ENCODE measurements around the gene CTSD. TPM values are rescaled to one million over a fixed set of nuclear protein-coding genes. Genes with fewer than 3 reads are reported as not detected.
"Not testable (repeated sequence)": the region's sequence is repeated elsewhere in the genome, so short reads cannot be mapped to it uniquely, and the experiment has no call there.

CTSD gene
- total RNA-seq, 3 donors from 2014 or later (not counting 1 experiment from before 2014, with no cell fraction given) = 388 to 446 (median 415) TPM

- no peak overlapping the region for H3K27ac Mint-ChIP-seq
- DNase-seq = no peak
- H3K4me3 Mint-ChIP-seq = no peak overlapping the region
- H3K36me3 Mint-ChIP-seq = no peaks in the 10 kb centered on the region
- TF ChIP-seq CTCF (IDR thresholded peaks at IDR 0.05) = no peak
- Histone ChIP-seq H3K4me1 (ENCODE audit: control insufficient read depth, insufficient read depth, low read length) (no peaks in the 10 kb centered on the region), H3K9me3 (ENCODE audit: control insufficient read depth, insufficient read depth, low read length) (no peaks in the 10 kb centered on the region), H3K27ac (ENCODE audit: low read length) (no peak overlapping the region), H3K4me3 (ENCODE audit: low read length) (no peak overlapping the region), H3K27me3 (ENCODE audit: control insufficient read depth, insufficient read depth, low read length) (no peaks in the 10 kb centered on the region), H3K36me3 (ENCODE audit: control insufficient read depth, insufficient read depth, low read length) (no peaks in the 10 kb centered on the region)
- peak in 1 of 3 donors; percentile 39 for ATAC-seq
- no peaks in the 10 kb centered on the region for H3K9me3 Mint-ChIP-seq
- intact Hi-C loops (cut with micrococcal nuclease) = no loop called here
- peaks cover 11 to 20% of the 10 kb centered on the region in 2 donors for H3K27me3 Mint-ChIP-seq (ENCODE audit: low read depth in 2 of 2)
- 44% methylated on average over 10 of the region's 10 CpGs for WGBS (ENCODE audit: insufficient coverage)
- no peaks in the 10 kb centered on the region for H3K4me1 Mint-ChIP-seq
Measured at GRCh38 chr11:1810761-1811160, 47.0 kb upstream of the CTSD start.

- Mint-ChIP-seq H3K9me3 (no peaks in the 10 kb centered on the region), H3K36me3 (no peaks in the 10 kb centered on the region), H3K27me3 (ENCODE audit: low read depth in 2 of 2) (peaks cover 2 to 19% of the 10 kb centered on the region in 2 donors), H3K4me3 (no peak overlapping the region), H3K27ac (no peak overlapping the region), H3K4me1 (no peaks in the 10 kb centered on the region)
- H3K27me3 ChIP-seq (ENCODE audit: control insufficient read depth, insufficient read depth, low read length) = no peaks in the 10 kb centered on the region
- no peaks in the 10 kb centered on the region for H3K4me1 ChIP-seq (ENCODE audit: control insufficient read depth, insufficient read depth, low read length)
- intact Hi-C loops (cut with micrococcal nuclease) = no loop called here
- no peak overlapping the region for H3K4me3 ChIP-seq (ENCODE audit: low read length)
- no peak for DNase-seq
- WGBS (ENCODE audit: insufficient coverage) = 79% methylated on average over 14 of the region's 14 CpGs
- H3K27ac ChIP-seq (ENCODE audit: low read length) = no peak overlapping the region
- no peak for ATAC-seq
- H3K36me3 ChIP-seq (ENCODE audit: control insufficient read depth, insufficient read depth, low read length) = no peaks in the 10 kb centered on the region
- no peaks in the 10 kb centered on the region for H3K9me3 ChIP-seq (ENCODE audit: control insufficient read depth, insufficient read depth, low read length)
- peak; percentile 13 for TF ChIP-seq CTCF (IDR thresholded peaks at IDR 0.05)
Measured at GRCh38 chr11:1807264-1807995, 43.7 kb upstream of the CTSD start.

GRCh38 chr11:1805525-1805924, 41.8 kb upstream of the CTSD start:
- H3K4me3 Mint-ChIP-seq = no peak overlapping the region
- WGBS (ENCODE audit: insufficient coverage) = 91% methylated on average over 15 of the region's 15 CpGs
- no peaks in the 10 kb centered on the region for H3K27me3 ChIP-seq (ENCODE audit: control insufficient read depth, insufficient read depth, low read length)
- H3K9me3 Mint-ChIP-seq = no peaks in the 10 kb centered on the region
- no peak overlapping the region for H3K27ac Mint-ChIP-seq
- no peaks in the 10 kb centered on the region for H3K36me3 Mint-ChIP-seq
- DNase-seq (no peak), ATAC-seq (no peak)
- H3K4me1 ChIP-seq (ENCODE audit: control insufficient read depth, insufficient read depth, low read length) = no peaks in the 10 kb centered on the region
- H3K9me3 ChIP-seq (ENCODE audit: control insufficient read depth, insufficient read depth, low read length) = no peaks in the 10 kb centered on the region
- no peaks in the 10 kb centered on the region for H3K36me3 ChIP-seq (ENCODE audit: control insufficient read depth, insufficient read depth, low read length)
- no peaks in the 10 kb centered on the region for H3K4me1 Mint-ChIP-seq
- TF ChIP-seq CTCF (IDR thresholded peaks at IDR 0.05) = no peak
- no peak overlapping the region for H3K4me3 ChIP-seq (ENCODE audit: low read length)
- intact Hi-C loops (cut with micrococcal nuclease) = no loop called here
- no peak overlapping the region for H3K27ac ChIP-seq (ENCODE audit: low read length)
- H3K27me3 Mint-ChIP-seq (ENCODE audit: low read depth in 2 of 2) = peaks cover 0 to 16% of the 10 kb centered on the region in 2 donors

GRCh38 chr11:1803835-1804519, 40.2 kb upstream of the CTSD start:
- H3K4me1 ChIP-seq (ENCODE audit: control insufficient read depth, insufficient read depth, low read length); H3K27ac ChIP-seq (ENCODE audit: low read length); H3K9me3 ChIP-seq (ENCODE audit: control insufficient read depth, insufficient read depth, low read length); H3K36me3 ChIP-seq (ENCODE audit: control insufficient read depth, insufficient read depth, low read length); H3K4me1 Mint-ChIP-seq; H3K4me3 ChIP-seq (ENCODE audit: low read length); H3K4me3 Mint-ChIP-seq; H3K27ac Mint-ChIP-seq; intact Hi-C loops (cut with micrococcal nuclease); H3K36me3 Mint-ChIP-seq; H3K27me3 ChIP-seq (ENCODE audit: control insufficient read depth, insufficient read depth, low read length); H3K9me3 Mint-ChIP-seq; DNase-seq; ATAC-seq: not testable (repeated sequence)
- peaks cover 0 to 12% of the 10 kb centered on the region in 2 donors for H3K27me3 Mint-ChIP-seq (ENCODE audit: low read depth in 2 of 2)
- 95% methylated on average over 22 of the region's 42 CpGs for WGBS (ENCODE audit: insufficient coverage)

Measured in natural killer cell (primary cell).